Trophoblast cell (in vitro differentiated cells and primary cell): Measurements from ENCODE around the gene YY1.
"Not testable (repeated sequence)": the region's sequence is repeated elsewhere in the genome, so short reads cannot be mapped to it uniquely, and the experiment has no call there.

ENCODE experiments used
- DNase-seq, 2 donors: peaks; one replicate each; pipeline ENCODE4 v3.0.0-alpha.2; 2016
- H2AFZ ChIP-seq: 2 replicates; pipeline ENCODE4 v1.6.1; 2013; ENCODE audit warnings: low read length, moderate library complexity, mild to moderate bottlenecking; ENCODE audit not compliant: insufficient read depth, poor library complexity
- H2AK5ac ChIP-seq: 2 replicates; pipeline ENCODE4 v1.6.1; 2013; ENCODE audit warnings: mild to moderate bottlenecking, low read length
- H2BK120ac ChIP-seq: 2 replicates; pipeline ENCODE4 v1.6.1; 2013; ENCODE audit warnings: low read length, mild to moderate bottlenecking, moderate library complexity; ENCODE audit not compliant: insufficient read depth, poor library complexity
- H2BK12ac ChIP-seq: 2 replicates; pipeline ENCODE4 v1.6.1; 2013; ENCODE audit warnings: mild to moderate bottlenecking, low read length, moderate library complexity
- H2BK5ac ChIP-seq: 2 replicates; pipeline ENCODE4 v1.6.1; 2013; ENCODE audit warnings: low read length, low read depth, moderate library complexity, mild to moderate bottlenecking; ENCODE audit not compliant: poor library complexity
- H3K14ac ChIP-seq: 2 replicates; pipeline ENCODE4 v1.6.1; 2013; ENCODE audit warnings: mild to moderate bottlenecking, low read length
- H3K18ac ChIP-seq: 2 replicates; pipeline ENCODE4 v1.6.1; 2013; ENCODE audit warnings: mild to moderate bottlenecking, low read length
- H3K23ac ChIP-seq: 2 replicates; pipeline ENCODE4 v1.6.1; 2013; ENCODE audit warnings: low read length
- H3K27ac ChIP-seq: 2 replicates; pipeline ENCODE4 v1.5.1; 2013; ENCODE audit warnings: low read depth, mild to moderate bottlenecking, inconsistent platforms, low read length, moderate library complexity
- H3K27me3 ChIP-seq: 2 replicates; pipeline ENCODE4 v1.6.1; 2013; ENCODE audit warnings: inconsistent platforms, mild to moderate bottlenecking, low read length, moderate library complexity; ENCODE audit not compliant: insufficient read depth
- H3K36me3 ChIP-seq, 2 experiments: 1 replicate in 1 of 2; 2 replicates in 1 of 2; pipeline ENCODE4 v1.6.1; 2013; ENCODE audit warnings: low read length in 2 of 2, mild to moderate bottlenecking in 2 of 2, moderate library complexity in 1 of 2; ENCODE audit not compliant: insufficient read depth in 2 of 2, control insufficient read depth in 1 of 2
- H3K4ac ChIP-seq: 2 replicates; pipeline ENCODE4 v1.6.1; 2013; ENCODE audit warnings: low read depth, mild to moderate bottlenecking, low read length, moderate library complexity
- H3K4me1 ChIP-seq, 2 experiments: 1 replicate in 1 of 2; 2 replicates in 1 of 2; pipeline ENCODE4 v1.6.1; 2013; ENCODE audit warnings: low read length in 2 of 2, mild to moderate bottlenecking in 2 of 2, moderate library complexity in 1 of 2; ENCODE audit not compliant: insufficient read depth in 2 of 2, control insufficient read depth in 1 of 2
- H3K4me2 ChIP-seq: 2 replicates; pipeline ENCODE4 v1.6.1; 2013; ENCODE audit warnings: inconsistent platforms, mild to moderate bottlenecking, low read length, moderate library complexity
- H3K4me3 ChIP-seq: 2 replicates; pipeline ENCODE4 v1.5.1; 2013; ENCODE audit warnings: mild to moderate bottlenecking, low read depth, low read length, inconsistent platforms
- H3K79me1 ChIP-seq: one replicate; pipeline ENCODE4 v1.6.1; 2013; ENCODE audit warnings: low read length
- H3K79me2 ChIP-seq: 2 replicates; pipeline ENCODE4 v1.6.1; 2013; ENCODE audit warnings: low read length, mild to moderate bottlenecking; ENCODE audit not compliant: control insufficient read depth, insufficient read depth, poor library complexity
- H3K9ac ChIP-seq: 2 replicates; pipeline ENCODE4 v1.6.1; 2013; ENCODE audit warnings: mild to moderate bottlenecking, low read length
- H3K9me3 ChIP-seq: 2 replicates; pipeline ENCODE4 v1.6.1; 2013; ENCODE audit warnings: low read depth, mild to moderate bottlenecking, control low read depth, inconsistent platforms, low read length; ENCODE audit not compliant: insufficient read depth
- H4K12ac ChIP-seq: 2 replicates; pipeline ENCODE4 v1.6.1; 2013; ENCODE audit warnings: low read depth, mild to moderate bottlenecking, low read length, moderate library complexity
- H4K8ac ChIP-seq: 2 replicates; pipeline ENCODE4 v1.6.1; 2013; ENCODE audit warnings: low read depth, mild to moderate bottlenecking, low read length, moderate library complexity
- H4K91ac ChIP-seq: one replicate; pipeline ENCODE4 v1.6.1; 2013; ENCODE audit warnings: low read depth, mild to moderate bottlenecking, low read length, moderate library complexity
- WGBS: extraction: QIAGEN DNeasy Blood & Tissue Kit; methylation state at CpG from one replicate; pipeline ENCODE4 v1.1.7; 2013; ENCODE audit warnings: missing lambda C conversion rate; ENCODE audit not compliant: insufficient read length, insufficient coverage; ENCODE audit errors: extremely low coverage; 5-methylcytosine and 5-hydroxymethylcytosine counted together

YY1 gene

DNA sequence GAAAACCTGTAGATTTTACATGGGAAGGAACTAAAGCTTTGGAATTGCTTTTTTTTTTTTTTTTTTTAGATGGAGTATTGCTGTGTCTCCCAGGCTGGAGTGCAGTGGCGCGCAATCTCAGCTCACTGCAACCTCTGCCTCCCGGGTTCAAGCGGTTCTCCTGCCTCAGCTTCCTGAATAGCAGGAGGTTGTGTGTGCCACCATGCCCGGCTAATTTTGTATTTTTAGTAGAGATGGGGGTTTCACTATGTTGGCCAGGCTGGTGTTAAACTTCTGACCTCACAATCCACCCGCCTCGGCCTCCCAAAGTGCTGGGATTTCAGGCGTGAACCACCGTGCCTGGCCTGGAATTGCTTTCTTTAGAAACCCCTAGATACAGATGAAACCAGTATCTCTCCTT, 44.5 kb downstream of the YY1 start:
- DNase-seq, H3K4ac ChIP-seq: not testable (repeated sequence)
- WGBS: no CpG with 5 or more reads among the region's 9 CpGs

DNA sequence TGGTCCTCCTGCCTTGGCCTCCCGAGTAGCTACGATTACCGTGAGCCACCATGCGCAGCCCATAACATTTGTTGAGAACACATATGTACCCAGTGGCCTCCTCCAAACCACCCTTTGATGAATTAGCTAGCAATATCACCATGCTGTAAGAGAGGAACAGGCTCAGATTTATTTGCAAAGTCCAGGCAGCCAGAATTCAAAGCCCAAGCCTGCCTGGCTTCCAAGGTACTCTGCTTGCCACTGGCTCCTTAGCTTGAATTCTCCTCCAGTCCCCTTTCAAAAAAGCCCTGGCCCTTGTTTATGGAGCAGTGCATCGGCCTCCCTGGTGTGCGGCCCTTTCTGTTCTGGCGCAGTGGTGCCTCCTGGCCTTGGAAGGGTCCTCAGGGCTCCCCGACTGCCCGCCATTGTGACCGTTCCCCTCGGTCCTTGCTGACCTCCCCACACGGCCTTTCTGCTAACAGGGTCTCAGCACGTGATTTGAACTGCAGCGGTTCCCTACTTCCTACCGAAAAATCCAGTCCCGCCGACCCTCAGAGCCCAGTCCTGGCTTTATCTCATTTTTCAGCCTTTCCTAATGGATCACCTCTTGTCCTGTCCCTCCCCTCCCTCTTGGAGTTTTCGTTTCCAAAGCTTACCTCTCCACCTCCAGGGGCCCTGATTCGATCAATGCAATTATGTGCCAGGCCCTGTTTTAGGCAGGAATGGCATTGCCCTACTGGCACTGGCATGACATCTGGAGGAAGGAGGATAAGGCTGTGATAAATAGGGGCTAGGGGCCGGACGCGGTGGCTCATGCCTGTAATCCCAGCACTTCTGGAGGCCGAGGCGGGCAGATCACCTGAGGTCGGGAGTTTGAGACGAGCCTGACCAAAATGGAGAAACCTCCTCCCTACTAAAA, 45.3 kb downstream of the YY1 start:
- Histone ChIP-seq H2BK120ac (no peak overlapping the region), H3K4me1 (peaks cover 19 to 29% of the 10 kb centered on the region in 2 experiments), H2AK5ac (no peak overlapping the region), H3K14ac (no peak overlapping the region), H2BK12ac (no peak overlapping the region), H3K4me2 (no peak overlapping the region), H4K91ac (no peak overlapping the region), H2BK5ac (no peak overlapping the region), H3K27ac (no peak overlapping the region), H3K9ac (no peak overlapping the region), H3K79me2 (peaks cover 7% of the 10 kb centered on the region), H4K12ac (no peak overlapping the region), H3K9me3 (peaks cover 2% of the 10 kb centered on the region), H3K4me3 (no peak overlapping the region), H4K8ac (no peak overlapping the region), H3K23ac (no peak overlapping the region), H3K18ac (no peak overlapping the region), H3K27me3 (no peaks in the 10 kb centered on the region), H3K4ac (no peak overlapping the region), H2AFZ (no peak overlapping the region), H3K79me1 (peaks cover 8% of the 10 kb centered on the region), H3K36me3 (peaks cover 4 to 13% of the 10 kb centered on the region in 2 experiments)
- DNase-seq: no peak
- no CpG with 5 or more reads among the region's 26 CpGs for WGBS

More for the DNA sequence above, 44.5 kb downstream of the YY1 start:
- H3K4me2 ChIP-seq, H3K9ac ChIP-seq, H3K23ac ChIP-seq, H3K27me3 ChIP-seq, H4K8ac ChIP-seq, H4K91ac ChIP-seq, H4K12ac ChIP-seq, H2BK12ac ChIP-seq, H2AFZ ChIP-seq, H3K79me1 ChIP-seq, H3K79me2 ChIP-seq, H3K9me3 ChIP-seq, H3K18ac ChIP-seq, H3K4me3 ChIP-seq, H2AK5ac ChIP-seq, H2BK5ac ChIP-seq, H3K14ac ChIP-seq, H2BK120ac ChIP-seq, H3K27ac ChIP-seq: not testable (repeated sequence)
- Histone ChIP-seq H3K36me3 (peaks cover 0 to 16% of the 10 kb centered on the region in 2 experiments), H3K4me1 (peaks cover 22 to 31% of the 10 kb centered on the region in 2 experiments)

- Histone ChIP-seq H3K27me3 (no peaks in the 10 kb centered on the region), H4K91ac (peak overlapping the region; percentile 98), H3K4ac (peak overlapping the region; percentile 88), H2AK5ac (peak overlapping the region; percentile 75), H3K4me1 (peaks cover 19 to 34% of the 10 kb centered on the region in 2 experiments), H3K4me3 (peak overlapping the region; percentile 83), H3K9ac (peak overlapping the region; percentile 93), H2BK5ac (peak overlapping the region; percentile 94), H3K4me2 (peak overlapping the region; percentile 91), H2AFZ (peak overlapping the region; percentile 97), H4K8ac (peak overlapping the region; percentile 99), H3K79me2 (peaks cover 4% of the 10 kb centered on the region), H4K12ac (peak overlapping the region; percentile 98), H3K9me3 (peaks cover 2% of the 10 kb centered on the region), H3K14ac (peak overlapping the region; percentile 97), H3K18ac (peak overlapping the region; percentile 99), H2BK120ac (peak overlapping the region; percentile 91), H3K23ac (no peak overlapping the region), H3K36me3 (peaks cover 4 to 9% of the 10 kb centered on the region in 2 experiments), H2BK12ac (no peak overlapping the region), H3K79me1 (peaks cover 8% of the 10 kb centered on the region), H3K27ac (peak overlapping the region; percentile 44)
- no CpG with 5 or more reads among the region's 82 CpGs for WGBS
- DNase-seq: peak; percentile 30 to 78
Measured at GRCh38 chr14:100285021-100285912, 46.3 kb downstream of the YY1 start.

DNA sequence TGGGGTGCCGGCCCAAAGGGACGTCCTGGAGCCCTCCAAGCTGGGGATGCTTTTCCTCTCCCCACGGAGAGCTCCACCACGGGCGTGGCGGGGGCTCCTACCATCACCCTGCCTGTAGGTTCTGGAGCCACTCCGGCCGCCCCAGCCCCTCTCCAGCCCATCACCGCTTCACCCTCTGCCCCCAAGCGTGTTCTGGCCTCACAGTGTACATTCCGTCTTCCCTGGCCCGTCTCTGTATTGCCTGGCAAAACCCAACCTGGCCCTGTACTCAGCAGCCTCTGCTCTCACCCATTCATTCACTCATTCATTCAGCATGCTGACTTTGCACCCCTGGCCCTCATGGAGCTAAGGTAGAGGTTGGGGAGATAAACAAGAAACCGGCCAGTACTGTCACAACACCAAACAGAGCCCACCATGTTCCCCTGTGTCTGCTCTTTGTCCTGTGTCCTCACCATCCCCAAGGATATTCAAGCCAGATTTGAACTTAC, 47.0 kb downstream of the YY1 start:
- H2AK5ac ChIP-seq: peak overlapping the region; percentile 73
- H3K27me3 ChIP-seq: no peaks in the 10 kb centered on the region
- peak overlapping the region; percentile 88 for H3K4ac ChIP-seq
- peak overlapping the region; percentile 98 for H4K12ac ChIP-seq
- H3K23ac ChIP-seq: no peak overlapping the region
- H3K9me3 ChIP-seq: peaks cover 3% of the 10 kb centered on the region
- H4K8ac ChIP-seq: peak overlapping the region; percentile 99
- H3K14ac ChIP-seq: no peak overlapping the region
- no CpG with 5 or more reads among the region's 13 CpGs for WGBS
- H3K79me2 ChIP-seq: peaks cover 3% of the 10 kb centered on the region
- no peak for DNase-seq
- no peak overlapping the region for H3K27ac ChIP-seq
- no peak overlapping the region for H2BK5ac ChIP-seq
- peak overlapping the region; percentile 83 for H3K4me3 ChIP-seq
- peaks cover 17 to 34% of the 10 kb centered on the region in 2 experiments for H3K4me1 ChIP-seq
- H2BK12ac ChIP-seq: no peak overlapping the region
- H3K9ac ChIP-seq: no peak overlapping the region
- peaks cover 8% of the 10 kb centered on the region for H3K79me1 ChIP-seq
- peak overlapping the region; percentile 99 for H3K18ac ChIP-seq
- peak overlapping the region; percentile 91 for H3K4me2 ChIP-seq
- peak overlapping the region; percentile 98 for H4K91ac ChIP-seq
- peaks cover 10 to 14% of the 10 kb centered on the region in 2 experiments for H3K36me3 ChIP-seq
- no peak overlapping the region for H2BK120ac ChIP-seq
- H2AFZ ChIP-seq: peak overlapping the region; percentile 97
